Medulla oblongata (tissue), 1 donor: ENCODE measurements around the gene SLC24A3.
A peak's percentile ranks its signal among the peaks of the same experiment; 100 is the strongest.

Experiments
- DNase-seq: peaks from one replicate; pipeline ENCODE4 v3.0.0-alpha.2; 2015; ENCODE audit errors: extremely low spot score

SLC24A3 gene

DNA sequence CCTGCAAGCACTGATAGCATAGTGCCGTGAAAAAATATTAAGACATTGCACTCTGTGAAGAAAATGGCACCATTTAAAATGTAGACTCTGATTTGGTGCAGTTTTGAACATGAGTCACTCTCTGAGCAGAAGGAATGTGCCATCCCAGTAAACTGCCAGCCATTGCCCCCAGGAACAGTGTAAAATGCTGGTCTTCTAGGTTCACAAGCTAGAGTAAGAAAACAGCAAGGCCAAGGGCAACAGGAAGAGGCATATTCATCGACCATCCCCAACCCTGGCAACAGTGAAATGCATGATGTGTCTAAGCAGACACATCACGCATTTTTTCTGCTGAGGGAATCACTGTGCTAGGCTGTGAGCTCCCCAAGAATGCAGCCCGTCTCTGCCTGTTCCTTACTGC is 382.5 kb downstream of the SLC24A3 start:
- no peak for DNase-seq

DNA sequence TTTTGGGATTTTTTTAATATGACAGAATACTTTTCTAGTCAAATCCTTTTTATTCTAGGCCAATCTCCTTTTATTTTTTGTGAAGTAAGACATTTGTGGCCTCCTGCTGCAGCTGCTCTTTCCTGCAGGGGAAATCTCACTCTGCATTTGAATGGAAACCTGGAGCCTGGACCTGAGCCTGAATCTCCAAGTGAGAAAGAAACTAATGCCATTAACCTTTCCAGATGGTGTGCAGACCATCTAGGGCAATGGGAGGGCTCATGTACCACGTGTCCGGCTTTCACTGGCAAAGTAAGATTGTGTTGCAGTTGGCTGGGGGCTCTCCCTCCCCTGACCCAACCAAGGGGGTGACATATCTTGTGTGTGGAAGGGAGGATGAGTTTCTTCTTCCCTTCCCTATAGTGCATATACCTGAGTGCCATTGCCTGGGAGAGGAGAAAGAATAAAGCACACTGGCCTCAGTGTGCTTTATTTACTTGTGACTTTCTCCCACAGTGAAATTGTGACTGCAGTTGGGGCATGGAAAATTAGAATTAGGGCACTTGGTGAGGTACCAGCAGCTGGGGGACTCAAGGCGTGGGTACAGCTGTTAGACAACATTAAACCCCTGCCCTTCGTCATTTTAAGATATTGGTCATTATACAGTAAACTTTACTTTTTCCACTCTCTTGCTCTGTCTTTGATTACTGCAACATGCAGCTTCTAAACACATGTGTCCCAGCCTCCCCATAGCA is 385.8 kb downstream of the SLC24A3 start:
- DNase-seq, result no peak

DNA sequence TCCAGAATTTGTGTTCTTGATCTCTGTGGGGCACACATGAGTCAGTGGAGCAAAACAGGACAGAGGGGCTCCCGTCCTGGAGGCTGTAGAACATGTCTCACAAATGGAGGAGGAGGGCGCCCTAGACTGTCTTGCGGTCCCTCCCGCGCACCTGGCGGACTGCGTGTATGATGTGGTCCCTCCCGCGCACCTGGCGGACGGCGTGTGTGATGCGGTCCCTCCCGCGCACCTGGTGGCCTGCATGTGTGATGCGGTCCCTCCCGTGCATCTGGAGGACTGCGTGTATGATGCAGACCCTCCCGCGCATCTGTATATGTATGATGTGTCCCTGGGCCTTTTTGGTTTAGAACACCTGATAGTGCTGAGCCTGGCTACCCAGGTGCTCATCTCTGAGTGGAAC is 386.8 kb downstream of the SLC24A3 start:
- no peak for DNase-seq

DNA sequence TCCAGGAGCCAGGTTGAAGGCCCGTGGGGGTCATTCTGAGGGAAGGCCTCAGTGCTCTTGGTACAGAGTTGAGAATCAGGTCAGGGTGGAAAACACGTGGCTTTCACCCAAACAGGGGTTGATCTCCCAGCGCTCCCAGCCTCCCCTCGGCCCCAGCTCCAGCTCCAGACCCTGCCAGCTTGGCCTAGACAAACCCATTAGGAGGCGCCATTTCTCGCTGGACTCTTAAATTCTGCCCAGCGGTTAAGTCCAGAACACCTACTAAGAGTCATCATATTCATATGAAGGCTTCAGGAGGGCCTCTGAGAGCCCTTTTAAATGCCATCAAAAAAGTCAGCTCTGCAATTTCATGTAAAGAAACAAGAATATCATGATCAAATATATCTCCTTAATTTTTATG is 387.6 kb downstream of the SLC24A3 start:
- no peak for DNase-seq

DNA sequence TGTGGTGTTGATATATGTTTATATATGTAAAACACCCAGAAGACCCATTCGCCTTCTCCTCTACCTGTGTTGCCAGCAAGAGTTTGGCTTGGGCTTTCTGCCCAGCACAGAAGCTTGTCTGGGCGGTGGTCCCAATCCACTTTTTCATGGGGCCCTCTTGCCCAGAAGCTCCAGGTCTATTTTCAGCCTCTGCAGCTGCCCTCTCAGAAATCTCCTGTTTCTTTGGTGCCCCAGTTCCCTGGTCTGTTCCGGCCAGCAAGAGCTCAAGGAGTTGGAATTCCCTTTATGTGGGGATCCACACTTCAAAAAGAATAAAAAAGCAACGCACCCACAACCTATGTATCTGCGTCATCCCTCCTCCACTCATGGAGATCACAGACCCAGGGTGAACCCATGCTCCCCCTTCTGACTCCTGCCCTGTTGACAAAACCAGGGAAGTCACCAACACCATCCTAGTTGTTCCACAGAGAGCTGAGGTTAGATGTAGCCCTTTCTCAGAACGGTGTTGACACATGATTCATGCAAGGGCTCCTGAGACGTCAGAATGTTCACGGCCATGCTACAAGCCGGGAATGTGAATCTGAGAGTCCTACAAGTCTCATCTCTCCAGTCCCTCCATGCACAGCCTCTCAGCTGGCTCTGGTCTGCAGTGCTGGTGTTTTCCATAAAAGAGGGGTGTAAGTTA is 388.8 kb downstream of the SLC24A3 start:
- DNase-seq, result no peak

DNA sequence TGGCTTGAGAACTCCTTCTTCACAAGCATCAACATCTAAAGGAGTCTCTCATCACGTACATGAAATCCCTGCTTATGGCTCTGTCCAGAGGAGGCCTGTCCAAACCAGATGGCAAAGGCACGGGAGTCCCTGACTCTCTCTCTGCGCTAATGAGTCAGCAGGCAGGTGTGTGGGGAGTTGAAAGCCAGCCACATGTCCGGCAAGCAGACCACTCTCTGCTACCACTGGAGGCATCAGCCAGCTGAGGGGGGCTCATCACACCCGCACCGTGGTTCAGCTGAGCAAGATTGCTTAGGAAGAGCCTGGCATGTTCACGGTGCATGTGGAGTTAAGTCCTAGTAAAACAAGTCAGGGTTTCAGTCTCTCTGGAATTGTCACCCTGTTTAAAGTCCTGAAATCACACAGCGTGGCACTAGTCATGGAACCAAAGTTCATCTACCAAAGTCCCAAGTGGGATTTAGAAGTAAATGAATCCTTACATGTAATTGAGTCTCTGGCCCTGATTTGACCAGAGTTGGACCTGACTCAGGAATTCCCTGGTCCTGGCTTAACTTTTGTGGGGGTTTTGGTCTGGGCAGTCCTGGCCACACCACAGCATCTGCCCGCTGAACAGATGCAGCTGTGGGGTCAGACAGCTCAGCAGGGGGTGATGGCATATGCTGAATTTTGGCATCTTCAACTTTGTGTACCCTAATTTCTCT is 390.4 kb downstream of the SLC24A3 start:
- DNase-seq, result no peak

DNA sequence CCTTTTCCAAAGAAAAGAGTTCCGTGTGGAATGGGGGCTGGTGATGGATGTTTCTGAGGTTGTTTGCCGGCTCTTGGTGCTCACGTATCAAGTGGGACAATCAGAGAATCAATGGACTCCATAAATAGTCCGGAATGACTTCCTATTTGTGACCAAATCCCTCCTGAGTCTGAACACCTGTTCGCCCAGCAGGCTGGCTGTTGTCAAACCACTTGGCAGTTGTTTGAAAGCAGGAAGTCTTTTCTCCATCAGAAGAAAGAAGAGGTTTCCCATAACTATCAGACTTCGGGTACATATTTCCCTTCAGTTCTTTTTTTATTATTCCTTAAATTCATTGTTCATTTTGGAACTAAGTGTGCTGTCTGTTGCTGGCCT is 390.9 kb downstream of the SLC24A3 start:
- no peak for DNase-seq

DNA sequence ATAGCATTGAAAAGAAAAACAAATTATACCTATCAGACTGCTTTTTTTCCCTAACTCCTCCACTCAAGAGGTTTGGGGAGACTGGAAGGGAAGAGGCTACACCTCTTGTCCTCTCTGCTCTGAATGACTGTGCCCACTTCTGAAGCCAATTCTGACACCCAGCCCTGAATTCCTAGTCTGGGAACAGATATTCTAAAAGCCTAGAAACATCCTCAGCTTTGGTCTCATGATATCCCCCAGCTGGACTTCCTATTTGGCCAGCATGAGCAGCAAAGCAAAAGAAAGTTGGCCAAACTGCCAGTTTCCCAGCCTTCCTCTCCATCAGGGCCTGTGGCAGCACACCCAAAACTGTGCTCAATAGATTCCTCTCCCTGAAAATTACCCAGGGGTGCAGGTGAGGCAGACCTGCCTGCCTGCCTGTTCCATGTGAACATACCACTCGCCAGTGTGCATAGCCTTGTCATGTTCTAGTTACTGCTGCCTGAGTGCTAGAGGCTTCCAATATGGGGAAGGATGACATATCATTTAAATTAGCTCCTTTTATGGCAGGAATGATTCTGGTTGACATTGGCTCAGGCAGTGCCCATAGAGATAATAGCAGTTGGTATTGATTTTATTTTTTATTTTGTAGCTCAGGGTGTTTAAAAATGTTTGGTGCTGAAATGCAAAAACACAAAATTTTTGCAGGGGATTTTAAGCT is 393.5 kb downstream of the SLC24A3 start:
- peak; percentile 17 for DNase-seq

DNA sequence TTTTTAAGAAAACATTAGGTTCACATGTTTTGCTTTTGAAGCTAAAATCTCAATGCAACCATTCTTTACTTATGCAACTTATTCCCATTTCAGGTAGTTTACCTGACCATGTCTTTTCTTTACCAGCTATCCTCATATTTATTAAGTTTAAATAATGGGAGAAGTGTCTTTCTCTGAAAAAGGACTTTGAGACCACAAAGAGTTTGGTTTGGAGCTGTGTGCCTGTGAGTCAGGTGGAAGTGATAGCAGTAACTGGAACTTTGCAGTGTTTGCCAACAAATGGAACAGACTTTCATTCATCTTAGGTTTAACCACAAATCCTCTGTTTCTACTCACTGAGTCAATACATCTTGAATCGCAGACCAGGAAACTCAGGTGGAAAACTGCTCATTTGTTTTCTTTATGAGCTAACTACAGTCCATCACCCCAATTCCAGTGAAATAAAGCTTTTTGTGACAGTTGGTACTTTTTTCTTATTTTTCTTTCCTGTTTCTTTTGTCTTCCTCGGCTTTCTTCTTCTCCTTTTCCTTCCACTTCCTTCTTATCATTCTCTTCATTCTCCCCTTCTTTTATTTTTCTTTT is 397.3 kb downstream of the SLC24A3 start:
- no peak for DNase-seq

DNA sequence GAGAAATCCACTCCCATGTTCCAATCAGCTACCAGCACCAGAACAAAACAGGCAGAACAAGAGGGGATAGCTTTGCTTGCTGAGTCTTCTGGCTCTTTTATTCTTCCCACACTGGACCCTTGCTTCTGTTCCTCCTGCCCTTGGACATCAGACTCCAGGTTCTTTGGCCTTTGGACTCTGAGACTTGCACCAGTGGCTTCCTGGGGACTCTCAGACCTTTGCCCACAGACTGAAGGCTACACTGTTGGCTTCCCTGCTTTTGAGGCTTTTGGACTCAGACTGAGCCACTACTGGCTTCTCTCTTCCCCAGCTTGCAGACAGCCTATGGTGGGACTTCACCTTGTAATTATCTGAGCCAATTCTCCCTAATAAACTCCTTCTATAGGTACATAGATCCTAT is 403.2 kb downstream of the SLC24A3 start:
- DNase-seq, result no peak

DNA sequence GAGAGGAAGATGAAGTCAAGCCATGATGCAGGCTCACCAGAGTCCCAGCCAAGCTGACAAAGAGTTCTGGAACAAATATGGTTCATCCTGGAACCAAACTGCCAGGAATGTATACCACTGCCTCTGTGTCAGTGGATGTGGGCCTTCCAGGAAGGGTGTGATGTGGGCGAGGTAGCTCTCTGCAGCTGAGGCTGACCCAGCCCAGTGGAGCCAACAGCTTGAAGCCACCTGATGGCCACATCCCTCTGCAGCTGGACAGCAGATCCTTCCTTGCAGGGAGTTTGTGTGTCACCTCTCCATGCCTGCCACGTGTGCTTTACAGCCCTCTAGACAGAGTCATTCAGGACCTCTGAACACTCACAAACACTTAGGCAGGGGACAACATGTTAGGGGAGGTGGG is 403.6 kb downstream of the SLC24A3 start:
- DNase-seq, result no peak

DNA sequence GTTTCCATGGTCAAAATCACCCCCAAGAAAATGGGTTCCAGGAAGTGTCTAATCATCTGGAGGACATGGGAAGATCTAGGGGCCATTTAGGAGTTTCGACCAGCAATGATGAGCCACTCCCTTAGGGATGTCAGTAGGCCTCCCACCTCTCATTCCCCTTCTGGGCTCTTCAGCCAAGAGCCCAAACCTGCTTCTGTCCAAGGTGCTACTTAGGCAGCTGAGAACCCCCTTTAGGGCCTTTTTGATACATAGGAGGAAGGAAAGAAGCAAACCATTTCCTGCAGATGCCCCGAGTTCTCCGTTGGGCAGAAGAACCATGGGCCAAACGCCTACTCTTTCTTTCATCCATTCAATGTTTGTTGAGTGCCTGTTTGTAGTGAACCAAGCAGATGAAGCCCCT is 404.2 kb downstream of the SLC24A3 start:
- DNase-seq, result no peak

DNA sequence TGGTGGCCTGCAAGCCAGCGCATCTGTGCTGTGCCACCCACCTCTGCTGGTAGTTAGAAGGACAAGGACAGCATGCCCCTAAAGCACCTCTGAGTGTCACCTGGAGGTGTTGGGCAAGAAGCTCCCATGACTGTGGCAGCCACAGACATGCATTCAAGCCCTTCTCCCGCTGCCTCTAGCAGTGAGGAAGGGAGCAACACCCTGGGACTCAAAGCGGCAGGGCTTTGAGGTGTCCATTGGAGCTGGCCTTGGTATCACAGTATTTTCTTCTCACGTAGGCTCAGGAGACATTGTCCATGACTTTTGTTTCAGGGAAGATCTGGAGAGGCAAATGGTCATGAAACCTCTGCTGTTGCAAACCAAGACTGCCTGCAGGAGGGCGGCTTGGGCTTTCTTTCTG is 404.8 kb downstream of the SLC24A3 start:
- DNase-seq, result no peak

DNA sequence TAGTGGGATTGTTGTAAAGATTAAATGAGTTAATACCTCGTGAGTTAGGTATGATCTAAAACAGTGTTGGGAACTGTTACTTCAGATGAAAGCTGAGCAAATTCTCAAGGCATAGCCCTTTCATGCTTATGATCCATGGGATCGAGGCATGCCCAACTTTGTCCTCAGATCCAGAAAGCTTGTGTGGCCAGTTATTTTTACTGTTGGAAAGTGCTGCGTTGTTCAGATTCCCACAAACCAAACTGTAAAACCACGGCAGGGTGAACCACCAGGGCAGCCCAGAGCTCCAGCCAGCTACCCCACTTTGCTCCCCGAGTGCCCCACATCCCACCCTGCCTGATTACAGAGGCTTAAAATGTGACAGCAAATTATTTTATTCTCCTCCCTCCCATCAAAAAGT is 406.3 kb downstream of the SLC24A3 start:
- DNase-seq, result no peak

DNA sequence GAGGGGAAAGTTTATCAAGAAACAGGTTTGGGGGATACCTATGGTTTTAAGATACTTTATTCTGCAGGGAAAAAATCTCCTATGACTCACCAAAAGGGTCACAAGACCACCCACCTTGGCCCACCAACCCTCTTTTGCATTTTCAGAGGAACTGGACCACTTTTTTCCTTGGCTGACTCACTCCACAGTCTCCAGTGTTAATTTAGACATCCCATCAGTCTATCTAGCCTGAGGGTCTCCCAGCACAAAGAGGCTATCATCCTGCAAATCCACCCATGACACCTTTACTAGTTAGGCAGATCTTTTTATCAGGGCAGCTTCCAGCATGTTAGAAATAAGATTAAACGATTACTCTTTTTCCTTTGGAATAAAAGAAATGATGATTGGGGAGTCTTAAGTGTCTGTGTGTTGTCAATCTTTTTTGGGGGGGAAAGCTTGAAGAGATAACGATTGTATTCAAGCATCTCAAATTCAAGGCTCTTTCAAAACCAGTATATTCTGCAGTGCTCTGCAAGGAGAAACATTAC is 407.5 kb downstream of the SLC24A3 start:
- no peak for DNase-seq

DNA sequence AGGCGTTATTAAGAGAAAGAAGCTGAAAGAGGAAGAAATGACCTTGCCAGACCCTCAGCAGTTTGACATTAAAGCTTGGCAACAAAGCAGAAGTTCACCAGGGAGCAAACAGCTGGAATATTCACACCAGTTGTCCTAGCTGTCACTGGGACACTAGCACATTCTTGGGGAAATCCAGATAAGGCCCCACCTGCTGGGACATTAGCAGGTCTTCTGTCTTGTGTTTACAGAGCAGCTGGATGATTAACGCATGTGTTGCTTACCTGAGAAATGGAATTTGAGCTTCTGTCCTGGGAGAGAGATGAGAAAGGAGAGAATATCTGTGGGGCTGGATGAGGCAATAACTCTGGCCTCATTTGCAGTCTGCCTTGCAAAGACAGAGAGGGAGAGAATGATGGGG is 408.0 kb downstream of the SLC24A3 start:
- no peak for DNase-seq

DNA sequence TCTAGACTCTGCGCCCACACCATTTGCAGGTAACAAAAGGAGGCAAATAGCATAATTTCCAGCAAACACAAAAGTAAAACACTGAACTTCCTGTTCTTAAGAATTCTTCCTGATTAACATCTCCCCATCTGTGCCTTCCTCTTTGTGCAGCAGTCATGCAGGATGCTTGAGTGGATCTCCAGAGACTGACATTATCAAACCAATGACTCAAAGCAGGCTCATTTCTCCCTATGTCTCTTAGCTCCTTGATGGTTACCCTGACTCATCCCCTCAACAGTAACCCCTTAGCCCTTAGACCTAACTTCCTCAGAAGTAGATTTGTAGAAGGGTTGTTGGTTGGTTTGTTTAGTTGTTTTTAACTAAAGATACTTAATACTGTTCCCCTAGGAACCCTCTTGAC is 408.6 kb downstream of the SLC24A3 start:
- no peak for DNase-seq

DNA sequence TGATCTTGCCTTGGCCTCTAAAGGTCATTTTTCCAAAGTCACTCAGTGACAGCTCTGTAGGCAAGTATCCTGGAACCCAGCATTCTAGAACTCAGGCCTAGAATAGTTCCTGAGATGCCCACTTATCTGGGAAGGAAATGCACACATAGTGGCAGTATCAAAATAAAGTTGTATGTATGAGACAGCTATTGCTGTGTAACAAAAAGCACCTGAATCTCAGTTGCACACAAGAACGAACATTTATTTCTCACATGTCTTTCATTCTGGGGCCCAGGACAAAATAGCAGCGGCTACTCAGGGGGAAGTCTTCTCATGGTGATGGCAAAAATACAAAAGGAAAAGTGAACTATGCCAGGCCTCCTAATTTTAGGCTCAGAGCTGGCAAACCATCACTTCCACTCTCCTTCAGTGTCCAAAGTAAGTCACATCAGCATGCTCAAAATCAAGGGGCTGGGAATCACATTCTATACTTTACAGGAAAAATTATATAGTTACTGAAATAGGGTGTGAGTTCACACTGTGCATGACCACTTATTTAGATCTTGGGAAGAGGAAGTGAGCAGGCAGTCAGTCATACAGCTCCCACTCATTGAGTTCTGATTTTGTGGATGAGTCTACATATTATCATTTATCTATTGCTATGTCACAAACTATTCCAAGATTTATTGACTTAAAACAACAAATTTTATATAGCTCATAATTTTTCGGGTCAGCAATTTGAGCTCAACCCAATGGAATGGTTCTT is 412.0 kb downstream of the SLC24A3 start:
- no peak for DNase-seq

DNA sequence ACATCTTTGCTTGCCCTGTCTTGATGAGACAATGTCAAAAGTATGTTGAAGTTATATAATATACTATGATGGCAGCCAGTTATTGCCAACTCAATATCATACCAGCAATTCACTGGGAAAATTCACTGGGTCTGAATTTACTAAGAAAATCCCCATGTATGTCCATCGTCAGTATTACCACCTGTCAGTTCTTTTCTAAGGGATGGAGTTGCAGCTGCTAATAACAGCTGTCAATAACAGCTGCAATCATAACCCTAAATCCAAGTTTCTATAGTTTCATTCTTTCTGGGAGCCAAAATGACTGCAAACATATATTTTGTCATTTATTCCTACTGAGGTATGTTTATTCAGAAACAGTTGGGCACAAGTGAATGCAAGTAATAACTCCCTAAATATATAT is 413.0 kb downstream of the SLC24A3 start:
- no peak for DNase-seq

DNA sequence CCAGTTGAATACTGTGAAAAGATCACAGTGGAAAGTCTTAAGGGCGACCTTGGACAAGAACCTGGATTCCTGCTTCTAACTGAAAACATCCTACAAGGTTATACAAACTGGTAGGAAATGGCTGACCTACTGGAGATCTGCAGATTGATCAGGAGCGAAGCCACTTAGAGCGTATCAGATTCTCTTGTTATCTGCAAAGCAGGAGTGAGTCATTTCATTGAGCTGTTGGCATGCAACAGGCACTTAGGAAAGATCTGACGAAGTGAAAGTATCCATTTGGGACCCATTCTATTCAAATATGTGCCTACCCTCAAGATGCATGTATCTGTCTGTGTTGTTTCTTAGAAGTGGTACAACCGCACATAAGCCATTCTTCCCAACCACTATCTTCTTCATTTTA is 414.5 kb downstream of the SLC24A3 start:
- no peak for DNase-seq

DNA sequence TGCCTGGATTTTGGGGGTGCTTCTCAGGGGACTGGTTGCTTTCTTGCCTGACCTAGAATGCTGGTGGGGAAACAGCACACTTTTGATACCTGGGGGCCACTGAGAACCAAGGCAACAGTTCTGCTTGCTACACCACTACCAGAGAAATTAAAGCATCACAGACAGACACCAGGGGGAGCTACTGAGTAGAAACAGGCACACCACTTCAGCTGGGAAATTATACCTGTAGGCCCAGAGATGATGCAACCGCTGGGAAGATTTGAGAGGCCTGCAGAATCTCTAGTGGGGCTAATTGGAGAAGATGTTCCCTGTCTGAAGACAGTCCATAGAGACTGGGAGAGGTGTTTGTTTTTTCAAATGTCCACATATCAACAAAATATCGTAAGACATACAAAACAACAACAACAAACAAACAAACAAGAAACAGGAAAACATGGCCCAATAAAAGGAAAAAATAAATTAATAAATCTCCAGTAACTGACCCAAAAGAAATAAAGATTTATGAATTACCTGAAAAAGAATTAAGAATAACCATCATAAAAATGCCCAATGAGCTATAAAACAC is 416.2 kb downstream of the SLC24A3 start:
- DNase-seq, result peak; percentile 17
